ENCODE data around the gene RELL2.

RELL2 gene

GRCh38 chr5:141636413-141637122 lies at the start of gene RELL2, which contains the start of gene HDAC3:
Gene RELL2, plus strand, starts transcription at chr5:141636997. Its CDS starts 1,229 bp downstream, at chr5:141638226.
Gene HDAC3, minus strand, starts transcription at chr5:141636849. Its CDS starts 59 bp downstream, at chr5:141636790.
- TF ChIP-seq CTCF (conservative IDR thresholded peaks at IDR 0.05; ENCODE audit: low read depth, low read length) = no peak
- peak within 1 kb of the TSS; percentile 99 for H3K4me3 ChIP-seq (ENCODE audit: low read depth, low read length)
- DNase-seq (ENCODE audit: low read depth) = peak; percentile 90

- no peak overlapping the region for H3K4me3 ChIP-seq (ENCODE audit: low read depth, low read length)
- DNase-seq (ENCODE audit: low read depth) = no peak
- no peak for TF ChIP-seq CTCF (conservative IDR thresholded peaks at IDR 0.05; ENCODE audit: low read depth, low read length)
These were observed 46.7 kb upstream of the RELL2 start for GRCh38 chr5:141590127-141590526.

DNA sequence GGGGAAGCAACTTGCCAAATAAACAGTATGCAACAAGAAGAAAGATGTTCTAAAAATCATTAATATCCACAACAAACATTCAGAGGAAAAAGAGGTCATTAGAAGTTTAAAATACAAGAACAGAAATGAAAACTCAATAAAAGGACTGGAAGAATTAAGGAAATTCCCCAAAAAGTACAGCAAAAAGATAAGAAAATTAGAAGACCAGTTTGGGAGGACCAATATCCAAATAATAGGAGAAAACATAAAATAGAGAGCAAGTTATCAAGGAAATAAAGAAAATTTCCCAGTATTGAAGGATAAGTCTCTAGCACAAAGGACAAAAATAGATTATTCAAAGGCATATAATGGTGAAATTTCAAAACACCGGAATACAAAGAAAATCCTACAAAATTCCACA lies 39.9 kb upstream of the RELL2 start:
- no peak for TF ChIP-seq CTCF (conservative IDR thresholded peaks at IDR 0.05; ENCODE audit: low read depth, low read length)
- DNase-seq (ENCODE audit: low read depth) = no peak
- H3K4me3 ChIP-seq (ENCODE audit: low read depth, low read length) = no peak overlapping the region

DNA sequence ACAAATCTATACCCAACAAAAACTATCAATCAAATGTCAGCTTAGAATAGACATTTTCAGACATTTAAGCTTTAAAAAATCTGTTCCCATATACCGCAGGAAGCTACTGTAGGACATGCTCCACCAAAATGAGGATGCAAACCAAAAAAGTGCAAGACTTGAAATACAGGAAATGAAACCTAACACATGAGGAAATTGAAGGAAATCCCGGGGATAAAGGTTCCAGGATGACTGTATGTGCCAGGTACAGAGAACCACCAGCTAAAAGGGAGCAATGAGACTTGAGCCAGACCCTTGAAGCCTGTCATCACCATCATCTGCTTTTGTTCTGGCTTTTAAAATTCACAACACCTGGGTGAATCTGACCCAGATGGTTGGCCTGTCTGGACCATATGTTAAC lies 39.4 kb upstream of the RELL2 start:
- DNase-seq (ENCODE audit: low read depth) = no peak
- TF ChIP-seq CTCF (conservative IDR thresholded peaks at IDR 0.05; ENCODE audit: low read depth, low read length) = no peak

GRCh38 chr5:141597814-141598213 lies 39.0 kb upstream of the RELL2 start:
- no peak for DNase-seq (ENCODE audit: low read depth)
- H3K4me3 ChIP-seq (ENCODE audit: low read depth, low read length) = no peak overlapping the region
- no peak for TF ChIP-seq CTCF (conservative IDR thresholded peaks at IDR 0.05; ENCODE audit: low read depth, low read length)

More for the DNA sequence above, 39.4 kb upstream of the RELL2 start:
- H3K4me3 ChIP-seq (ENCODE audit: low read depth, low read length) = no peak overlapping the region

- H3K4me3 ChIP-seq (ENCODE audit: low read depth, low read length) = no peak overlapping the region
- peak; percentile 44 for DNase-seq (ENCODE audit: low read depth)
- no peak for TF ChIP-seq CTCF (conservative IDR thresholded peaks at IDR 0.05; ENCODE audit: low read depth, low read length)
These were observed 38.1 kb upstream of the RELL2 start for GRCh38 chr5:141598391-141599345.
